Left lobe of liver (tissue), 1 donor: ENCODE measurements around the gene CD164. TPM values are rescaled to one million over a fixed set of nuclear protein-coding genes. Genes with fewer than 3 reads are reported as not detected.

ENCODE experiments used
- total RNA-seq: library from RNA; stranded (reverse); gene quantifications from one replicate; pipeline ENCODE4 v1.2.1, GENCODE V29; 2021
- donor health status: DM: no; HTN: yes; CAD: no.

CD164 gene
- total RNA-seq, 1 donor from 2014 or later: 130 TPM

Other genes with a start within 250 kb of the CD164 start
- 0.30 TPM for gene PPIL6, start 58.2 kb upstream of the CD164 start, total RNA-seq
- 4.7 TPM for gene SMPD2, start 58.3 kb upstream of the CD164 start, total RNA-seq
- gene MICAL1, start 73.3 kb upstream of the CD164 start, total RNA-seq: 2.4 TPM
- 2.3 TPM for gene ZBTB24, start 100.8 kb upstream of the CD164 start, total RNA-seq